ENCODE results near the gene ADIPOR1. TPM values are rescaled to one million over a fixed set of nuclear protein-coding genes. Genes with fewer than 3 reads are reported as not detected.

ADIPOR1 gene, protein sequence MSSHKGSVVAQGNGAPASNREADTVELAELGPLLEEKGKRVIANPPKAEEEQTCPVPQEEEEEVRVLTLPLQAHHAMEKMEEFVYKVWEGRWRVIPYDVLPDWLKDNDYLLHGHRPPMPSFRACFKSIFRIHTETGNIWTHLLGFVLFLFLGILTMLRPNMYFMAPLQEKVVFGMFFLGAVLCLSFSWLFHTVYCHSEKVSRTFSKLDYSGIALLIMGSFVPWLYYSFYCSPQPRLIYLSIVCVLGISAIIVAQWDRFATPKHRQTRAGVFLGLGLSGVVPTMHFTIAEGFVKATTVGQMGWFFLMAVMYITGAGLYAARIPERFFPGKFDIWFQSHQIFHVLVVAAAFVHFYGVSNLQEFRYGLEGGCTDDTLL
- 84.2 and 110 TPM in 2 replicates for total RNA-seq

DNA sequence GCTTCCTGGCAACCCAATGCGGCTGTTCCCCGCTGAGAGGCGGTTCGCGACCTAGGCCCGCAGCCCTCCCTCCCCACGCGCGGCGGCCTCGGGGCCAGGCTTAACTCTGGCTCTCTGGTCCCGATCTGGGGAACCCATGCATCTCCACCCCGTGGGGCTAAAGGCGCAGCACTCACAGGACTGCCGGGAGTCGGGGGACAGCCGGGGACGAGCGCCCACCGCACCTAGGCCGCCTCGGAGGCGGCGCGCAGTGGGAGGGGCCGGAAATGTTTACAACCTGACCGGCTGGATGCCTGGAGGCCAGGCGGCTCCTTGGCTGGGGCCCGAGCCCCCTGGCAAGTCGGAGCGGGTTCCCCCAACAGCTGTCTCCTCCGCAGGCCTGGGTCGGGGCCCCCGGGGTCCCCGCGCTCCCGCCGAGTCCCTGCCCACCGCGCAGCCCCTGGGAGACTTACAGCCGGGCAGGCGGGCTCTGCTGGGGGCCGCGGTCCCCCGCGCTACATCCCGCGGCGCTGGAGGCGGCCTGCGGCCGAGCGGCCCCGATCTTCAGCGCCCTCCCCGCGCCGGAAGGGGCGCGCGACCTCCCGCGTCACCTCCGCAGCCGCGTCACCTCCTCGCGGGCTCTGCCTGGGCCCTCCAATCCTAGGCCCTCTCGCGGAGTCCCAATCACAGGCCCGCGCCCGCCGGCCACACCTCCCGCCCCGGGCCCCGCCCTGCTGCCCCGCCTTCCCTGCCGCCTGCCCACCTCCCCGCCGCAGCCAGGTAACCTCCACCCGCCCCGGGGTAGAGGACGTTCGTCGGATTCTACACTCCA lies at the start of gene ADIPOR1:
ADIPOR1 (minus strand) TSS at position 580 of the 811 bp plus-strand sequence. CDS start 7,242 bp downstream, outside the sequence.

DNA sequence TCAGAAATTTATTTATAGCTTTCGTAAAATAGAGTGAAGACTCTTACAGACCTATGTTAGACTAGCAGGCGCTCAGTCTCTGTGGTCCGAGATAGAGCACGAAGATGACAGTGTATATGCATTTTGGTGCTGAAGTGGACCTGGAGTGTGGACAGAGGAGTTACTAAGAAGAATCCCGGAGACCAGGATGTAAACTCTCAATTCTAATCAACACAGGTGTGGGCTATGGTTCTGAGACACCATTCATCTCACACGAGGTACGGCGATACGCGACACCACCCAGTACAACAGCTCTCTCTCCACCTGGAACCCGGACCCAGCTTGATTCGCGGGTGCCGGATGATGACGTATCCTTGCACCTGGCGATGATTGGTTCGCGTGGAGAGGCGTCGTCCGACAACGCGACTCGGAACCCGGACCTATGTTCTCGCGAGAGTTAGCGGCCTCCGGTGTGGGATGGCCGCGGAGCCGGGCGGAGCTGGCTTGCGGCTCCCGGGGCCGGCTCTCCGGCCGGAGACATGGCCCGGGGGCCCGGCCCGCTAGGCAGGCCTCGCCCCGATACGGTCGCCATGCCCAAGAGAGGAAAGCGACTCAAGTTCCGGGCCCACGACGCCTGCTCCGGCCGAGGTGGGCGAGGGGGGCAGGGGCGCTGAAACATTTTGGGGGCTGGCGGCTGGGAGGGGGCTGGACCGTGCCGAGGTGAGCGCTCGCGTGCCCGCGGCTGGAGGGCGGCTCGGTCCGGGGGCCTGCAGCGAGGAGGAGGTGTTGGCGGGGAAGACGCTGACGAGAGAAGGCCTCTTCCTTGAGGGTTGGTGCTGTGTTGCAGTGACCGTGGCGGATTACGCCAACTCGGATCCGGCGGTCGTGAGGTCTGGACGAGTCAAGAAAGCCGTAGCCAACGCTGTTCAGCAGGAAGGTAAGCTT lies 49.1 kb upstream of the ADIPOR1 start, which contains the start of gene TMEM183A:
TMEM183A (plus strand) TSS at position 427 of the 924 bp plus-strand sequence; CDS start at position 519, 92 bp downstream.

DNA sequence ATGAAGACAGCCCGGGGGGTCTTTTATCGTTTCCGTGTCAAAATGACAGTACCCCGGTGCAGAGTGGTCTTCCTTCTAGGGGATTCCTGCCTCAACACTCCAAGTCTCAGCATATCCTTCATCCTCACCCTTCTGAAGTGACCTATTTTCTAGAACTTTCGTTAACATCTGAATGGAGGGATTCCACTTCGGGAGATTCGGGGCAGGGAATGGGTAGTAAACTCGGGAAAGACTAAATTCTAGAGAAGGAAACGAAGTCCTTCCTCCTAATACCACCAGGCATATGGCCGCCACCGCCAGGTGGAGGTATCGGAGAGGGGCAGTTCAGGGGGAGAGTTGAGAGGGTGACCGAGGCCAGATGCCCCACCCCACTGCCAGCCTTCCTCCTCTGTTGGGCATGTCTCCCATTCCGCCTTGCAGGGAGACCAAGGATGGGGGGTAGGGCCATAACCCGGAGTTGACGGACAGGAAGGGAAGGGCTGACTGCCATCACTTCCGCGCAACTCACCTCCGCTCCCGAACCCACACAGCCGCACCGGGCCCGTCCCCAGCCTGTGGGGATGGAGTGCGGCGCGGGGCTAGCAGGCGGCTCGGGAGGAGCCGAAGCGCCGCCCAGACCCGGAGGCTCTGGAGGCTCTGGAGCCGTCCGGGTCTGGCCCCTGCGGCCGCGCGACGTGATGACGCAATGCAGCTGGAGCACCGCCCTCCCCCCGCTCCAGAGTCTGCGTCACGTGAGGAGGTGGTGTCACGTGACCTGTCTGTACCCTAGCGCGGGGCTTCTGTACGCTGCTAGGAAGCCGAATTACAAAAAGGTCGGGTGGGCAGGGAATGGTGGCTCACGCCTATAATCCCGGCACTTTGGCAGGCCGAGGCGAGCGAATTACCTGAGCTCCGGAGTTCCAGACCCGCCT lies 31.3 kb downstream of the ADIPOR1 start, which contains the start of gene KLHL12:
KLHL12 (minus strand) TSS at position 654 of the 911 bp plus-strand sequence. CDS start 2,072 bp downstream, outside the sequence.

Small RNA genes lying within 50 kb of the gene (small RNA-seq; reads per million reads assigned to genes)
- gene RF00019, result not detected

Other genes starting within 250 kb of the ADIPOR1 start
- gene SYT2, start 247.9 kb downstream of the ADIPOR1 start, total RNA-seq, result not detected in 2 replicates
- 77.0 and 103 TPM in 2 replicates for gene KDM5B, start 149.9 kb downstream of the ADIPOR1 start, total RNA-seq
- not detected in 2 replicates for gene PCAT6, start 147.4 kb downstream of the ADIPOR1 start, total RNA-seq
- gene RABIF, start 69.2 kb downstream of the ADIPOR1 start, total RNA-seq, result 10.1 and 10.5 TPM in 2 replicates
- gene KLHL12, start 31.1 kb downstream of the ADIPOR1 start, total RNA-seq, result 26.8 and 30.3 TPM in 2 replicates
- 22.8 and 25.1 TPM in 2 replicates for gene CYB5R1, start 8.9 kb upstream of the ADIPOR1 start, total RNA-seq
- 122 and 126 TPM in 2 replicates for gene TMEM183A, start 49.1 kb upstream of the ADIPOR1 start, total RNA-seq
- 0.29 and 1.5 TPM in 2 replicates for gene PPFIA4, start 68.2 kb upstream of the ADIPOR1 start, total RNA-seq
- not detected in 2 replicates for gene MYOG, start 127.7 kb upstream of the ADIPOR1 start, total RNA-seq
- gene ADORA1, start 169.4 kb upstream of the ADIPOR1 start, total RNA-seq, result under 0.01 TPM in 1 of 2 replicates, not detected in the other
- gene MYBPH, start 217.5 kb upstream of the ADIPOR1 start, total RNA-seq, result not detected in 2 replicates
- gene CHI3L1, start 228.4 kb upstream of the ADIPOR1 start, total RNA-seq, result 1.7 and 2.9 TPM in 2 replicates

Data from thoracic aorta endothelial cell (primary cell).